SU-DHL-6 (cell line): ENCODE data around the gene ARHGEF11.

Source experiments
- H2AFZ ChIP-seq: fragments of 200-600 bp; sonication (generic); 2 replicates; pipeline ENCODE4 v1.6.1; 2014; ENCODE audit warnings: low read depth, mild to moderate bottlenecking, moderate library complexity, mixed read lengths, antibody characterized with exemption, low read length; ENCODE audit not compliant: severe bottlenecking
- H3F3A ChIP-seq: fragments of 200-600 bp; shearing (Covaris generic); 2 replicates; pipeline ENCODE4 v1.6.0; 2016; ENCODE audit warnings: antibody characterized with exemption, mild to moderate bottlenecking; ENCODE audit not compliant: insufficient read depth
- H3K27ac ChIP-seq: fragments of 200-600 bp; sonication (generic); 2 replicates; pipeline ENCODE4 v1.5.1; 2016; ENCODE audit warnings: low read depth, mild to moderate bottlenecking, low read length, moderate library complexity, mixed read lengths
- H3K27me3 ChIP-seq: fragments of 200-600 bp; sonication (generic), shearing (Covaris generic); 2 replicates; pipeline ENCODE4 v1.6.0; 2014; ENCODE audit warnings: mild to moderate bottlenecking, low read length
- H3K36me3 ChIP-seq: fragments of 200-600 bp; sonication (generic); 2 replicates; pipeline ENCODE4 v1.6.1; 2014; ENCODE audit warnings: mild to moderate bottlenecking, low read length, mixed read lengths
- H3K4me2 ChIP-seq: fragments of 300-600, 200-600 bp; shearing (Covaris generic), sonication (generic); 2 replicates; pipeline ENCODE4 v1.6.0; 2014; ENCODE audit warnings: low read length, low read depth, mild to moderate bottlenecking; ENCODE audit not compliant: poor library complexity, severe bottlenecking
- H3K4me3 ChIP-seq: fragments of 200-600 bp; sonication (generic); 2 replicates; pipeline ENCODE4 v1.5.1; 2014; ENCODE audit warnings: antibody characterized with exemption, low read length, mild to moderate bottlenecking, mixed read lengths; ENCODE audit not compliant: insufficient read depth, poor library complexity, severe bottlenecking
- H3K79me2 ChIP-seq: fragments of 200-600 bp; sonication (generic); 2 replicates; pipeline ENCODE4 v1.6.1; 2014; ENCODE audit warnings: mild to moderate bottlenecking, low read length, moderate library complexity; ENCODE audit not compliant: insufficient read depth
- H3K9ac ChIP-seq: fragments of 200-600 bp; sonication (generic); 2 replicates; pipeline ENCODE4 v1.7.0; 2014; ENCODE audit warnings: mild to moderate bottlenecking, low read length
- H3K9me2 ChIP-seq: fragments of 200-600 bp; sonication (generic); replicated peaks from 2 replicates; pipeline ENCODE4 v1.6.1; 2014; ENCODE audit warnings: low read length; ENCODE audit not compliant: insufficient read depth
- H3K9me3 ChIP-seq: fragments of 200-600 bp; sonication (generic); 2 replicates; pipeline ENCODE4 v1.6.1; 2014; ENCODE audit warnings: low read length, mixed read lengths; ENCODE audit not compliant: insufficient read depth
- H4K20me1 ChIP-seq: fragments of 200-600 bp; sonication (generic); 2 replicates; pipeline ENCODE4 v1.6.1; 2014; ENCODE audit warnings: low read depth, mild to moderate bottlenecking, antibody characterized with exemption, low read length, moderate library complexity, mixed read lengths
- CTCF ChIP-seq: fragments of 200-600 bp; sonication (generic); IDR thresholded peaks from one replicate; pipeline ENCODE4 v1.5.1; 2017; ENCODE audit warnings: antibody characterized with exemption, mild to moderate bottlenecking, low read length, moderate library complexity; ENCODE audit not compliant: insufficient read depth, poor library complexity, severe bottlenecking
- EZH2phosphoT487 ChIP-seq: fragments of 200-600 bp; sonication (generic), shearing (Covaris generic); conservative IDR thresholded peaks from 2 replicates; pipeline ENCODE4 v1.6.1; 2018; ENCODE audit warnings: mild to moderate bottlenecking, antibody characterized with exemption, low read length, moderate library complexity, mixed read lengths

Gene ARHGEF11

GRCh38 chr1:157004327-157004726, 41.2 kb downstream of the ARHGEF11 start:
- H2AFZ ChIP-seq = no peak overlapping the region
- H3K4me2 ChIP-seq = no peak overlapping the region
- H3K4me3 ChIP-seq = no peak overlapping the region
- no peaks in the 10 kb centered on the region for H3K9me3 ChIP-seq
- H3F3A ChIP-seq = no peaks in the 10 kb centered on the region
- H3K9me2 ChIP-seq = no peaks in the 10 kb centered on the region
- H3K9ac ChIP-seq = no peak overlapping the region
- H3K27me3 ChIP-seq = no peaks in the 10 kb centered on the region
- H3K36me3 ChIP-seq = no peaks in the 10 kb centered on the region
- H3K27ac ChIP-seq = no peak overlapping the region
- no peaks in the 10 kb centered on the region for H4K20me1 ChIP-seq
- no peaks in the 10 kb centered on the region for H3K79me2 ChIP-seq
- TF ChIP-seq CTCF = no peak

GRCh38 chr1:157001304-157001703, 44.2 kb downstream of the ARHGEF11 start:
- Histone ChIP-seq H3K4me3 (no peak overlapping the region), H3K9ac (no peak overlapping the region), H3K4me2 (no peak overlapping the region), H3K27me3 (no peaks in the 10 kb centered on the region), H3K36me3 (no peaks in the 10 kb centered on the region), H3F3A (no peaks in the 10 kb centered on the region), H3K79me2 (no peaks in the 10 kb centered on the region), H3K27ac (no peak overlapping the region), H2AFZ (no peak overlapping the region), H3K9me2 (no peaks in the 10 kb centered on the region), H3K9me3 (no peaks in the 10 kb centered on the region), H4K20me1 (no peaks in the 10 kb centered on the region)
- TF ChIP-seq EZH2phosphoT487 (no peak), CTCF (no peak)

- Histone ChIP-seq H4K20me1 (no peaks in the 10 kb centered on the region), H3K36me3 (no peaks in the 10 kb centered on the region), H3K9me3 (no peaks in the 10 kb centered on the region), H3K4me3 (no peak overlapping the region), H3K27ac (no peak overlapping the region), H3K9ac (no peak overlapping the region), H3K9me2 (no peaks in the 10 kb centered on the region), H3F3A (no peaks in the 10 kb centered on the region), H3K4me2 (no peak overlapping the region), H3K27me3 (no peaks in the 10 kb centered on the region), H3K79me2 (no peaks in the 10 kb centered on the region), H2AFZ (no peak overlapping the region)
- TF ChIP-seq EZH2phosphoT487 (no peak), CTCF (no peak)
These were observed 44.9 kb downstream of the ARHGEF11 start for GRCh38 chr1:157000686-157001085.
